ENCODE results near the gene HNRNPH3.

DNA sequence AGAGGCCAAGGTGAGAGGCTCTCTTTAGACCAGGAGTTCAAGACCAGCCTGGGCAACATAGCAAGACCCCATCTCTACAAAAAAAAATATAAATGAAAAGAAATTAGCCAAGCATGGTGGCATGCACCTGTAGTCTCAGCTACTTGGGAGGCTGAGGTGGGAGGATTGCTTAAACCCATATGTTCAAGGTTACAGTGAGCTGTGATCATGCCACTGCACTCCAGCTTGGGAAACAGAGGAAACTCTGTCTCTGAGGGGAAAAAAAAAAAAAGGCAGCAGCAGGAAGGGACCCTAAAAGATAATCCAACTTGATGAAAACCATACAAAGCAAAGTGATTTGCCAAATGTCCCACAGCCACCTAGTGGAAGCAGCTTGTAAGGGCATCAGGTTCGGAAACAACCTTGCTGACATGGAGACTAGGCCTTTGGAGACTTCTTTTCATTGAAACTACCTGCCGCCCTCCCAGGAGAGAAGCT lies 16.4 kb downstream of the HNRNPH3 start:
- TF ChIP-seq, protein P1, sequence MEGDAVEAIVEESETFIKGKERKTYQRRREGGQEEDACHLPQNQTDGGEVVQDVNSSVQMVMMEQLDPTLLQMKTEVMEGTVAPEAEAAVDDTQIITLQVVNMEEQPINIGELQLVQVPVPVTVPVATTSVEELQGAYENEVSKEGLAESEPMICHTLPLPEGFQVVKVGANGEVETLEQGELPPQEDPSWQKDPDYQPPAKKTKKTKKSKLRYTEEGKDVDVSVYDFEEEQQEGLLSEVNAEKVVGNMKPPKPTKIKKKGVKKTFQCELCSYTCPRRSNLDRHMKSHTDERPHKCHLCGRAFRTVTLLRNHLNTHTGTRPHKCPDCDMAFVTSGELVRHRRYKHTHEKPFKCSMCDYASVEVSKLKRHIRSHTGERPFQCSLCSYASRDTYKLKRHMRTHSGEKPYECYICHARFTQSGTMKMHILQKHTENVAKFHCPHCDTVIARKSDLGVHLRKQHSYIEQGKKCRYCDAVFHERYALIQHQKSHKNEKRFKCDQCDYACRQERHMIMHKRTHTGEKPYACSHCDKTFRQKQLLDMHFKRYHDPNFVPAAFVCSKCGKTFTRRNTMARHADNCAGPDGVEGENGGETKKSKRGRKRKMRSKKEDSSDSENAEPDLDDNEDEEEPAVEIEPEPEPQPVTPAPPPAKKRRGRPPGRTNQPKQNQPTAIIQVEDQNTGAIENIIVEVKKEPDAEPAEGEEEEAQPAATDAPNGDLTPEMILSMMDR (IDR thresholded peaks at IDR 0.05; ENCODE audit: poor library complexity, severe bottlenecking), result peak; percentile 65
- TF ChIP-seq, protein P2, sequence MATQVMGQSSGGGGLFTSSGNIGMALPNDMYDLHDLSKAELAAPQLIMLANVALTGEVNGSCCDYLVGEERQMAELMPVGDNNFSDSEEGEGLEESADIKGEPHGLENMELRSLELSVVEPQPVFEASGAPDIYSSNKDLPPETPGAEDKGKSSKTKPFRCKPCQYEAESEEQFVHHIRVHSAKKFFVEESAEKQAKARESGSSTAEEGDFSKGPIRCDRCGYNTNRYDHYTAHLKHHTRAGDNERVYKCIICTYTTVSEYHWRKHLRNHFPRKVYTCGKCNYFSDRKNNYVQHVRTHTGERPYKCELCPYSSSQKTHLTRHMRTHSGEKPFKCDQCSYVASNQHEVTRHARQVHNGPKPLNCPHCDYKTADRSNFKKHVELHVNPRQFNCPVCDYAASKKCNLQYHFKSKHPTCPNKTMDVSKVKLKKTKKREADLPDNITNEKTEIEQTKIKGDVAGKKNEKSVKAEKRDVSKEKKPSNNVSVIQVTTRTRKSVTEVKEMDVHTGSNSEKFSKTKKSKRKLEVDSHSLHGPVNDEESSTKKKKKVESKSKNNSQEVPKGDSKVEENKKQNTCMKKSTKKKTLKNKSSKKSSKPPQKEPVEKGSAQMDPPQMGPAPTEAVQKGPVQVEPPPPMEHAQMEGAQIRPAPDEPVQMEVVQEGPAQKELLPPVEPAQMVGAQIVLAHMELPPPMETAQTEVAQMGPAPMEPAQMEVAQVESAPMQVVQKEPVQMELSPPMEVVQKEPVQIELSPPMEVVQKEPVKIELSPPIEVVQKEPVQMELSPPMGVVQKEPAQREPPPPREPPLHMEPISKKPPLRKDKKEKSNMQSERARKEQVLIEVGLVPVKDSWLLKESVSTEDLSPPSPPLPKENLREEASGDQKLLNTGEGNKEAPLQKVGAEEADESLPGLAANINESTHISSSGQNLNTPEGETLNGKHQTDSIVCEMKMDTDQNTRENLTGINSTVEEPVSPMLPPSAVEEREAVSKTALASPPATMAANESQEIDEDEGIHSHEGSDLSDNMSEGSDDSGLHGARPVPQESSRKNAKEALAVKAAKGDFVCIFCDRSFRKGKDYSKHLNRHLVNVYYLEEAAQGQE (IDR thresholded peaks at IDR 0.05; ENCODE audit: borderline replicate concordance), result no peak
- TF ChIP-seq TAF1 (IDR thresholded peaks at IDR 0.05; ENCODE audit: low read depth) (no peak), EZH2 (IDR thresholded peaks at IDR 0.05; ENCODE audit: borderline replicate concordance, insufficient read depth, low read length, poor library complexity, severe bottlenecking) (no peak), RAD21 (conservative IDR thresholded peaks at IDR 0.05) (peak; percentile 53), MXI1 (conservative IDR thresholded peaks at IDR 0.05; ENCODE audit: poor library complexity, severe bottlenecking) (no peak), EP300 (conservative IDR thresholded peaks at IDR 0.05; ENCODE audit: poor library complexity, severe bottlenecking) (no peak), POLR2AphosphoS5 (IDR thresholded peaks at IDR 0.05) (no peak), SMC3 (conservative IDR thresholded peaks at IDR 0.05; ENCODE audit: poor library complexity) (peak; percentile 67)

All from neural cell (in vitro differentiated cells).